Measurements from ENCODE around the gene PEAK1.

PEAK1 gene

GRCh38 chr15:77398927-77399326 is 21.0 kb downstream of the PEAK1 start:
- DNase-seq (ENCODE audit: low read depth), result no peak

GRCh38 chr15:77396692-77397091 is 23.2 kb downstream of the PEAK1 start:
- no peak for DNase-seq (ENCODE audit: low read depth)

GRCh38 chr15:77395013-77395774 is 24.7 kb downstream of the PEAK1 start:
- DNase-seq (ENCODE audit: low read depth), result no peak

- DNase-seq (ENCODE audit: low read depth), result no peak
Observed at GRCh38 chr15:77393471-77393840, 26.4 kb downstream of the PEAK1 start.

GRCh38 chr15:77392762-77393470 is 27.0 kb downstream of the PEAK1 start:
- DNase-seq (ENCODE audit: low read depth), result no peak

GRCh38 chr15:77391372-77391951 is 28.4 kb downstream of the PEAK1 start:
- DNase-seq (ENCODE audit: low read depth), result no peak

GRCh38 chr15:77387365-77388105 is 32.4 kb downstream of the PEAK1 start:
- DNase-seq (ENCODE audit: low read depth), result no peak

- no peak for DNase-seq (ENCODE audit: low read depth)
Observed at GRCh38 chr15:77386626-77387025, 33.3 kb downstream of the PEAK1 start.

GRCh38 chr15:77384589-77385359 is 35.1 kb downstream of the PEAK1 start:
- no peak for DNase-seq (ENCODE audit: low read depth)

GRCh38 chr15:77384086-77384485 is 35.8 kb downstream of the PEAK1 start:
- no peak for DNase-seq (ENCODE audit: low read depth)

GRCh38 chr15:77380033-77380432 is 39.9 kb downstream of the PEAK1 start:
- DNase-seq (ENCODE audit: low read depth), result no peak

- DNase-seq (ENCODE audit: low read depth), result no peak
Observed at GRCh38 chr15:77376770-77377169, 43.1 kb downstream of the PEAK1 start.

- DNase-seq (ENCODE audit: low read depth), result no peak
Observed at GRCh38 chr15:77375133-77375532, 44.8 kb downstream of the PEAK1 start.

GRCh38 chr15:77373441-77373840 is 46.5 kb downstream of the PEAK1 start:
- no peak for DNase-seq (ENCODE audit: low read depth)

GRCh38 chr15:77371850-77372563 is 47.9 kb downstream of the PEAK1 start:
- no peak for DNase-seq (ENCODE audit: low read depth)

GRCh38 chr15:77370580-77370979 is 49.3 kb downstream of the PEAK1 start:
- DNase-seq (ENCODE audit: low read depth), result no peak

GRCh38 chr15:77369168-77369567 is 50.7 kb downstream of the PEAK1 start:
- no peak for DNase-seq (ENCODE audit: low read depth)

GRCh38 chr15:77367631-77368030 is 52.3 kb downstream of the PEAK1 start:
- no peak for DNase-seq (ENCODE audit: low read depth)

- DNase-seq (ENCODE audit: low read depth), result no peak
Observed at GRCh38 chr15:77361456-77361855, 58.4 kb downstream of the PEAK1 start.

GRCh38 chr15:77358545-77359240 is 61.2 kb downstream of the PEAK1 start:
- no peak for DNase-seq (ENCODE audit: low read depth)

- DNase-seq (ENCODE audit: low read depth), result no peak
Observed at GRCh38 chr15:77356305-77356704, 63.6 kb downstream of the PEAK1 start.
